ENCODE data around the gene PLA2G2A. TPM values are rescaled to one million over a fixed set of nuclear protein-coding genes. Genes with fewer than 3 reads are reported as not detected.
"Not testable (repeated sequence)": the region's sequence is repeated elsewhere in the genome, so short reads cannot be mapped to it uniquely, and the experiment has no call there.

PLA2G2A gene
- polyA plus RNA-seq, 1 donor (not counting 4 experiments of a cell fraction or from before 2014, with no cell fraction given): 0.08 TPM

DNA sequence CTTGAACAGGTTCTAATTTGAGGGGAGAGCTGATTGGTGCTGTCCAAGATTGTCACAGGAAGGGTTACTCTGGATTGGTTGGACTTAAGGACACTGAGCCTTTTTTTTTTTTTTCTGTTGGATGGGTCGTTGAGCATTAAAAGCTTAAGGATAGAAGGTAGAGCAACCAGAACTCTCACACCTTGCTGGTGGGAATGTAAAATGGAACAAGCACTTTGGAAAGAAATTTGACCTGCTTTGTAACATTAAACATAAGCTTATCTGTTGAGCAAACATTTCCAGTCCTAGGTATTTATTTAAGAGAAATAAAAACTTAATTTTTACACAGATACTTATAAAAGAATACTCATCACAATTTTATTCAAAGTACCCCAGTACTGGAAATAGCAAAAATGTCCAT is 29.8 kb upstream of the PLA2G2A start:
- H3K4me3 ChIP-seq (ENCODE audit: control insufficient read depth in 2 of 3, extremely low read depth in 1 of 3, insufficient read depth in 2 of 3, low read depth in 1 of 3, low read length in 3 of 3): no peak overlapping the region
- FAIRE-seq (no peak), DNase-seq (ENCODE audit: low read depth, low spot score) (no peak)
- dilution Hi-C loops (cut with MboI; ENCODE audit: extremely low pct_ligation_motif_present, low sequenced_read_pairs): no loop called here
- no peaks in the 10 kb centered on the region for H3K79me2 ChIP-seq (ENCODE audit: control insufficient read depth, insufficient read depth, low read length)
- no peak overlapping the region for H2AFZ ChIP-seq (ENCODE audit: control insufficient read depth, low read length)
- no peaks in the 10 kb centered on the region for H3K36me3 ChIP-seq (ENCODE audit: control insufficient read depth in 2 of 2, extremely low read depth in 1 of 2, insufficient read depth in 2 of 2, low read length in 2 of 2)
- TF ChIP-seq, protein P1, sequence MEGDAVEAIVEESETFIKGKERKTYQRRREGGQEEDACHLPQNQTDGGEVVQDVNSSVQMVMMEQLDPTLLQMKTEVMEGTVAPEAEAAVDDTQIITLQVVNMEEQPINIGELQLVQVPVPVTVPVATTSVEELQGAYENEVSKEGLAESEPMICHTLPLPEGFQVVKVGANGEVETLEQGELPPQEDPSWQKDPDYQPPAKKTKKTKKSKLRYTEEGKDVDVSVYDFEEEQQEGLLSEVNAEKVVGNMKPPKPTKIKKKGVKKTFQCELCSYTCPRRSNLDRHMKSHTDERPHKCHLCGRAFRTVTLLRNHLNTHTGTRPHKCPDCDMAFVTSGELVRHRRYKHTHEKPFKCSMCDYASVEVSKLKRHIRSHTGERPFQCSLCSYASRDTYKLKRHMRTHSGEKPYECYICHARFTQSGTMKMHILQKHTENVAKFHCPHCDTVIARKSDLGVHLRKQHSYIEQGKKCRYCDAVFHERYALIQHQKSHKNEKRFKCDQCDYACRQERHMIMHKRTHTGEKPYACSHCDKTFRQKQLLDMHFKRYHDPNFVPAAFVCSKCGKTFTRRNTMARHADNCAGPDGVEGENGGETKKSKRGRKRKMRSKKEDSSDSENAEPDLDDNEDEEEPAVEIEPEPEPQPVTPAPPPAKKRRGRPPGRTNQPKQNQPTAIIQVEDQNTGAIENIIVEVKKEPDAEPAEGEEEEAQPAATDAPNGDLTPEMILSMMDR (optimal IDR thresholded peaks at IDR 0.05 in 1 of 3, IDR thresholded peaks at IDR 0.05 in 1 of 3, conservative IDR thresholded peaks at IDR 0.05 in 1 of 3; ENCODE audit: extremely low read depth in 1 of 3, insufficient read depth in 2 of 3, low read length in 3 of 3): no peak
- no peak for TF ChIP-seq EZH2 (IDR thresholded peaks at IDR 0.05; ENCODE audit: low read length)
- peaks cover 18% of the 10 kb centered on the region for H3K27me3 ChIP-seq (ENCODE audit: control insufficient read depth, extremely low read depth, insufficient read depth, low read length)
- H3K4me1 ChIP-seq (ENCODE audit: control insufficient read depth, extremely low read depth, insufficient read depth, low read length): no peaks in the 10 kb centered on the region
- H4K20me1 ChIP-seq (ENCODE audit: control insufficient read depth, extremely low read depth, insufficient read depth, low read length): no peaks in the 10 kb centered on the region
- no peak overlapping the region for H3K9ac ChIP-seq (ENCODE audit: control insufficient read depth, extremely low read depth, insufficient read depth, low read length)
- H3K9me3 ChIP-seq (ENCODE audit: control insufficient read depth, low read depth, low read length): peaks cover 2% of the 10 kb centered on the region
- H3K9me1 ChIP-seq (ENCODE audit: control insufficient read depth, extremely low read depth, insufficient read depth, low read length): no peaks in the 10 kb centered on the region
- no peak overlapping the region for H3K27ac ChIP-seq (ENCODE audit: control insufficient read depth, insufficient read depth, low read length)
- H3K4me2 ChIP-seq (ENCODE audit: control insufficient read depth, extremely low read depth, insufficient read depth, low read depth, low read length): no peak overlapping the region

DNA sequence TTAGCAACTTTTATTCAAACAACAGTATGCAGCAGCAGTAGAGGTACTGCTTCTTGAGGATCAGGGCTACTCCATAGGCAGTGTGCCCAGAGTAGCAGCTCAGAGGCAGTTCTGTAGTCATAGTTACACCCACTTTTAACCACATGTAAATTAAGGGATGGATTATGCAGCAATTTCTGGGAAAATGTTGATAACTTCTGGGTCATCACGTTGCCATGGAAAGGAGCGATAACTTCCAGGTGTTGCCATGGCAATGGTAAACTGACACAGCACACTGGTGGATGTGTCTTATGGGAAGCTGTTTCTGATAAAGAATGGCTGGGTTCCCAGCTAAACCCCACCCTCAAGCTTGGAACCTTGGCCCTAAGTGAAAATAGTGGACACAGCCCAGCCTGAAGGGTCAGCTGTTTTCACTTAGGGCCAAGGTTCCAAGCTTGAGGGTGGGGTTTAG is 29.0 kb upstream of the PLA2G2A start:
- peaks cover 14% of the 10 kb centered on the region for H3K27me3 ChIP-seq (ENCODE audit: control insufficient read depth, extremely low read depth, insufficient read depth, low read length)
- no peaks in the 10 kb centered on the region for H3K79me2 ChIP-seq (ENCODE audit: control insufficient read depth, insufficient read depth, low read length)
- TF ChIP-seq, protein P1 (optimal IDR thresholded peaks at IDR 0.05 in 1 of 3, IDR thresholded peaks at IDR 0.05 in 1 of 3, conservative IDR thresholded peaks at IDR 0.05 in 1 of 3; ENCODE audit: extremely low read depth in 1 of 3, insufficient read depth in 2 of 3, low read length in 3 of 3): no peak
- DNase-seq (ENCODE audit: low read depth, low spot score) (no peak), FAIRE-seq (no peak)
- H3K4me1 ChIP-seq (ENCODE audit: control insufficient read depth, extremely low read depth, insufficient read depth, low read length): no peaks in the 10 kb centered on the region
- no peak overlapping the region for H2AFZ ChIP-seq (ENCODE audit: control insufficient read depth, low read length)
- no peak overlapping the region for H3K4me3 ChIP-seq (ENCODE audit: control insufficient read depth in 2 of 3, extremely low read depth in 1 of 3, insufficient read depth in 2 of 3, low read depth in 1 of 3, low read length in 3 of 3)
- no peak overlapping the region for H3K9ac ChIP-seq (ENCODE audit: control insufficient read depth, extremely low read depth, insufficient read depth, low read length)
- H3K4me2 ChIP-seq (ENCODE audit: control insufficient read depth, extremely low read depth, insufficient read depth, low read depth, low read length): no peak overlapping the region
- H3K9me1 ChIP-seq (ENCODE audit: control insufficient read depth, extremely low read depth, insufficient read depth, low read length): no peaks in the 10 kb centered on the region
- H4K20me1 ChIP-seq (ENCODE audit: control insufficient read depth, extremely low read depth, insufficient read depth, low read length): no peaks in the 10 kb centered on the region
- dilution Hi-C loops (cut with MboI; ENCODE audit: extremely low pct_ligation_motif_present, low sequenced_read_pairs): no loop called here
- no peaks in the 10 kb centered on the region for H3K9me3 ChIP-seq (ENCODE audit: control insufficient read depth, low read depth, low read length)
- no peaks in the 10 kb centered on the region for H3K36me3 ChIP-seq (ENCODE audit: control insufficient read depth in 2 of 2, extremely low read depth in 1 of 2, insufficient read depth in 2 of 2, low read length in 2 of 2)
- H3K27ac ChIP-seq (ENCODE audit: control insufficient read depth, insufficient read depth, low read length): no peak overlapping the region

DNA sequence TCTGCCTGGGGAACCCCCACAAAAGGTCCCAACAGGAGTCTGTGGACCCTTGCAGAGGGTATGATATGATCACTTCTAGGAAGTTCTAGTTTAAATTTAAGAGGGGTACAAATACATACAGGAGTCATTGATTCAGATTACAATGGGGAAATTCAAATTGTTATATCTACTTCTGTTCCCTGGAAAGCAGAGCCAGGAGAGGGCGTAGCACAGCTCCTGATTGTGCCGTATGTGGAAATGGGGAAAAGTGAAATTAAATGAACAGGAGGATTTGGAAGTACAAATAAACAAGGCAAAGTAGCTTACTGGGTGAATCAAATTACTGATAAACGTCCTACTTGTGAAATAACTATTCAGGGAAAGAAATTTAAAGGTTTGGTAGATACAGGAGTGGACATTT is 19.4 kb upstream of the PLA2G2A start:
- dilution Hi-C loops (cut with MboI; ENCODE audit: extremely low pct_ligation_motif_present, low sequenced_read_pairs); H3K9me3 ChIP-seq (ENCODE audit: control insufficient read depth, low read depth, low read length); DNase-seq (ENCODE audit: low read depth, low spot score): not testable (repeated sequence)

More for the DNA sequence above, 19.4 kb upstream of the PLA2G2A start:
- not testable (repeated sequence) for FAIRE-seq; H3K4me1 ChIP-seq (ENCODE audit: control insufficient read depth, extremely low read depth, insufficient read depth, low read length); H3K36me3 ChIP-seq (ENCODE audit: control insufficient read depth in 2 of 2, extremely low read depth in 1 of 2, insufficient read depth in 2 of 2, low read length in 2 of 2); H3K79me2 ChIP-seq (ENCODE audit: control insufficient read depth, insufficient read depth, low read length); H2AFZ ChIP-seq (ENCODE audit: control insufficient read depth, low read length); H3K9me1 ChIP-seq (ENCODE audit: control insufficient read depth, extremely low read depth, insufficient read depth, low read length); H3K9ac ChIP-seq (ENCODE audit: control insufficient read depth, extremely low read depth, insufficient read depth, low read length); H4K20me1 ChIP-seq (ENCODE audit: control insufficient read depth, extremely low read depth, insufficient read depth, low read length); H3K27me3 ChIP-seq (ENCODE audit: control insufficient read depth, extremely low read depth, insufficient read depth, low read length); H3K27ac ChIP-seq (ENCODE audit: control insufficient read depth, insufficient read depth, low read length); H3K4me3 ChIP-seq (ENCODE audit: control insufficient read depth in 2 of 3, extremely low read depth in 1 of 3, insufficient read depth in 2 of 3, low read depth in 1 of 3, low read length in 3 of 3); H3K4me2 ChIP-seq (ENCODE audit: control insufficient read depth, extremely low read depth, insufficient read depth, low read depth, low read length)
